Caco-2 (cell line): ENCODE data around the gene FES. TPM values are rescaled to one million over a fixed set of nuclear protein-coding genes. Genes with fewer than 3 reads are reported as not detected.

Source experiments
- BruUV-seq: library from RNA; stranded (reverse); fragments of 400-500 nt; replicated peaks from 2 replicates; lab custom pipeline; 2021; lab: Mats Ljungman, UMichigan
- CTCF ChIA-PET: fragments of 300-600 bp; sonication (Branson Sonifier 250); formaldehyde crosslinking; loops from one replicate; lab custom pipeline; 2022; ENCODE audit warnings: antibody characterized with exemption; lab: Charles Lee
- POLR2A ChIA-PET: fragments of 300-600 bp; sonication (Branson Sonifier 250); formaldehyde crosslinking; loops from one replicate; lab custom pipeline; 2022; ENCODE audit warnings: antibody characterized with exemption; lab: Charles Lee
- DNase-seq, 2 experiments: peaks; one replicate each; pipeline versions ENCODE4 v3.0.0 to v3.0.0-alpha.2; 2020 to 2022
- H3K27me3 ChIP-seq: replicated peaks from 2 replicates; pipeline ENCODE4 v1.6.0; 2011; ENCODE audit warnings: low read length; ENCODE audit not compliant: control insufficient read depth, insufficient read depth
- H3K36me3 ChIP-seq: 2 replicates; pipeline ENCODE4 v1.5.1; 2011; ENCODE audit warnings: low read length; ENCODE audit not compliant: control insufficient read depth, insufficient read depth
- H3K4me1 ChIP-seq: fragments of 250-450 bp; sonication (Bioruptor Pico); 2 replicates; pipeline ENCODE4 v1.5.1; 2020; ENCODE audit warnings: mild to moderate bottlenecking
- H3K4me3 ChIP-seq: 2 replicates; pipeline ENCODE4 v1.5.1; 2011; ENCODE audit warnings: low read depth, mild to moderate bottlenecking, control low read depth, low read length
- H3K9me3 ChIP-seq: fragments of 250-450 bp; sonication (Bioruptor Pico); 2 replicates; pipeline ENCODE4 v1.5.1; 2020; ENCODE audit warnings: mild to moderate bottlenecking, moderate library complexity
- H3K27ac Mint-ChIP-seq: one replicate; pipeline ENCODE4 v1.8.0; 2022; ENCODE audit warnings: mixed read lengths; ENCODE audit not compliant: unreplicated experiment
- H3K27me3 Mint-ChIP-seq: one replicate; pipeline ENCODE4 v1.8.0; 2022; ENCODE audit warnings: mixed read lengths; ENCODE audit not compliant: insufficient read depth, unreplicated experiment
- H3K36me3 Mint-ChIP-seq: one replicate; pipeline ENCODE4 v1.8.0; 2022; ENCODE audit warnings: mild to moderate bottlenecking, mixed read lengths; ENCODE audit not compliant: insufficient read depth, unreplicated experiment
- H3K4me1 Mint-ChIP-seq: one replicate; pipeline ENCODE4 v1.8.0; 2022; ENCODE audit warnings: low read depth, mixed read lengths; ENCODE audit not compliant: unreplicated experiment
- H3K4me3 Mint-ChIP-seq: one replicate; pipeline ENCODE4 v1.8.0; 2022; ENCODE audit warnings: mild to moderate bottlenecking, moderate library complexity, mixed read lengths; ENCODE audit not compliant: unreplicated experiment
- H3K9me3 Mint-ChIP-seq: one replicate; pipeline ENCODE4 v1.8.0; 2022; ENCODE audit warnings: mixed read lengths; ENCODE audit not compliant: unreplicated experiment
- intact Hi-C: fragments of 100-400 bp; cut with micrococcal nuclease; formaldehyde crosslinking; loops from one replicate; pipeline ENCODE4 v1.10.0; 2022; ENCODE audit not compliant: unreplicated experiment
- total RNA-seq: library from RNA; stranded (reverse); gene quantifications from 2 replicates; pipeline ENCODE4 v1.2.3, GENCODE V29; 2022
- TF ChIP-seq, protein P1 (sequence below), 2 experiments: fragments of 200-600 bp in 1 of 2; IDR thresholded peaks; 1 replicate in 1 of 2; 2 replicates in 1 of 2; pipeline versions ENCODE4 v1.5.1 to v1.8.0; 2011 to 2022; ENCODE audit warnings: antibody characterized with exemption in 1 of 2, control low read depth in 1 of 2, inconsistent platforms in 1 of 2, low read depth in 1 of 2, low read length in 1 of 2, mild to moderate bottlenecking in 1 of 2, moderate library complexity in 1 of 2; ENCODE audit not compliant: insufficient read depth in 1 of 2, severe bottlenecking in 1 of 2, unreplicated experiment in 1 of 2

The FES gene
- total RNA-seq, 1 experiment from 2014 or later = 1.7 TPM

DNA sequence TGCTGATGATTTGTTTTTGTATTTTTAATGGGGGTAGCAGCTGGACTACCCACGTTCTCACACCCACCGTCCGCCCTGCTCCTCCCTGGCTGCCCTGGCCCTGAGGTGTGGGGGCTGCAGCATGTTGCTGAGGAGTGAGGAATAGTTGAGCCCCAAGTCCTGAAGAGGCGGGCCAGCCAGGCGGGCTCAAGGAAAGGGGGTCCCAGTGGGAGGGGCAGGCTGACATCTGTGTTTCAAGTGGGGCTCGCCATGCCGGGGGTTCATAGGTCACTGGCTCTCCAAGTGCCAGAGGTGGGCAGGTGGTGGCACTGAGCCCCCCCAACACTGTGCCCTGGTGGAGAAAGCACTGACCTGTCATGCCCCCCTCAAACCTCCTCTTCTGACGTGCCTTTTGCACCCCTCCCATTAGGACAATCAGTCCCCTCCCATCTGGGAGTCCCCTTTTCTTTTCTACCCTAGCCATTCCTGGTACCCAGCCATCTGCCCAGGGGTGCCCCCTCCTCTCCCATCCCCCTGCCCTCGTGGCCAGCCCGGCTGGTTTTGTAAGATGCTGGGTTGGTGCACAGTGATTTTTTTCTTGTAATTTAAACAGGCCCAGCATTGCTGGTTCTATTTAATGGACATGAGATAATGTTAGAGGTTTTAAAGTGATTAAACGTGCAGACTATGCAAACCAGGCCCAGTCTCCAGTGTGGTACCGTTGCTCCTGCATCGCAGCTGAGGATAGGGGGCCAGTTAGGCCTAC lies 1.4 kb upstream of the FES start:
- intact Hi-C loops = no loop called here
- Mint-ChIP-seq H3K9me3 (no peaks in the 10 kb centered on the region), H3K27ac (no peak overlapping the region), H3K4me3 (no peak overlapping the region), H3K36me3 (peaks cover 14% of the 10 kb centered on the region), H3K27me3 (no peaks in the 10 kb centered on the region), H3K4me1 (no peaks in the 10 kb centered on the region)
- TF ChIP-seq, protein P1, sequence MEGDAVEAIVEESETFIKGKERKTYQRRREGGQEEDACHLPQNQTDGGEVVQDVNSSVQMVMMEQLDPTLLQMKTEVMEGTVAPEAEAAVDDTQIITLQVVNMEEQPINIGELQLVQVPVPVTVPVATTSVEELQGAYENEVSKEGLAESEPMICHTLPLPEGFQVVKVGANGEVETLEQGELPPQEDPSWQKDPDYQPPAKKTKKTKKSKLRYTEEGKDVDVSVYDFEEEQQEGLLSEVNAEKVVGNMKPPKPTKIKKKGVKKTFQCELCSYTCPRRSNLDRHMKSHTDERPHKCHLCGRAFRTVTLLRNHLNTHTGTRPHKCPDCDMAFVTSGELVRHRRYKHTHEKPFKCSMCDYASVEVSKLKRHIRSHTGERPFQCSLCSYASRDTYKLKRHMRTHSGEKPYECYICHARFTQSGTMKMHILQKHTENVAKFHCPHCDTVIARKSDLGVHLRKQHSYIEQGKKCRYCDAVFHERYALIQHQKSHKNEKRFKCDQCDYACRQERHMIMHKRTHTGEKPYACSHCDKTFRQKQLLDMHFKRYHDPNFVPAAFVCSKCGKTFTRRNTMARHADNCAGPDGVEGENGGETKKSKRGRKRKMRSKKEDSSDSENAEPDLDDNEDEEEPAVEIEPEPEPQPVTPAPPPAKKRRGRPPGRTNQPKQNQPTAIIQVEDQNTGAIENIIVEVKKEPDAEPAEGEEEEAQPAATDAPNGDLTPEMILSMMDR (IDR thresholded peaks at IDR 0.05; ENCODE audit: insufficient read depth in 1 of 2, low read depth in 1 of 2, low read length in 1 of 2, severe bottlenecking in 1 of 2, unreplicated experiment in 1 of 2) = no peak
- Histone ChIP-seq H3K27me3 (no peaks in the 10 kb centered on the region), H3K36me3 (no peaks in the 10 kb centered on the region), H3K4me3 (no peak overlapping the region), H3K4me1 (no peaks in the 10 kb centered on the region; the same call in 1 of the 2 replicates), H3K9me3 (no peaks in the 10 kb centered on the region)
- no peak for DNase-seq
- BruUV-seq = no TSS peak
- CTCF ChIA-PET = no interaction called here
- POLR2A ChIA-PET = interaction anchor here (0.6 kb wide), 1 partner anchor 139 kb away, joined by 3 read pairs; no protein-coding TSS in a partner anchor

DNA sequence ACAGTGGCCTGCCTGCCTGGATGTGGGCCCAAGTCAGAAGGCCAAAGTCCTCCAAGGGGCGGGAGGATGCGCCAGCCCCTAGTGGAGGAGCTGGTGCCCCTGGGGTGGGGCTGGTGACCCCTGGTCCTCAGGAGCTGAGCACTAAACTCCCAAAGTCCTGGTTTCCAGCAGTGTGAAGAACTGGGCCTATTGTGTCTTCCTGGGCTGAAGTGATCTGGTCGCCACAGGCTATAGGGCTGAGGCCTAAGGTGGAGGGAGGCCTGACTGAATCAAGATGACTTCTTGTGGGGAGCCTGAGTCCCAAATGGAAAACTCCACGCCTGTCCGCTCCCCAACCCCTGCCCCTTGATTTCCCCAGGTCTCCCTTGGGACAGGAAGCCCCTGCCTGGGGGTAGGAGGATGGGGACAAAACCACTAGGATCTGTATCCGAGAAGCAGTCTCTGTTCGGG lies 753 bp upstream of the FES start:
- no TSS peak for BruUV-seq
- POLR2A ChIA-PET = interaction anchor here (0.6 kb wide), 1 partner anchor 138 kb away, joined by 3 read pairs; no protein-coding TSS in a partner anchor
- no peak overlapping the region for H3K27ac Mint-ChIP-seq

DNA sequence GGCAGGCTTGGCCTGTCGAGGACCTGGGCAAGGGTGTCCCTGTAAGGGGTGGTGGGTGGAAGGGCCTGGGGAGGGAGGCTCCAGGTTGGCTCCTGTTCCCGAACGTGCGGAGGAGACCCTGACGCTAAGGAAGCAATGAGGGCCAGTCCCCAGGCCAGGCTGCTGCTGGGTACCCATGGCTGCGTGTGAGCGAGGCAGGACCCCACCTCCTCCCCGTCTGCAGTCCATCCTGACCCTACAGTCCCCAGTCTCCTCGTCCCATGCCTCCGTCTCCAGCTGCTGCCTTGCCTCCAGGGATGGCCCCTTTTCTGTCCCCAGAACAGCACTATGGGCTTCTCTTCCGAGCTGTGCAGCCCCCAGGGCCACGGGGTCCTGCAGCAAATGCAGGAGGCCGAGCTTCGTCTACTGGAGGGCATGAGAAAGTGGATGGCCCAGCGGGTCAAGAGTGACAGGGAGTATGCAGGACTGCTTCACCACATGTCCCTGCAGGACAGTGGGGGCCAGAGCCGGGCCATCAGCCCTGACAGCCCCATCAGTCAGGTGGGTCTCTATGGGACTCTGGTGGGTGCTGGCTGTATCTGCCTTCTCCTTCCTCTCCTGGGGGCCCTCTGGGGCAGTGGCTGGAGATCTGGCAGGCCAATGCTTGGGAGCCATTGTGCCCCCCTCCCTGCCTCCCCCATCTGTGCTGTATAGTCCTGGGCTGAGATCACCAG lies 571 bp downstream of the FES start:
- H3K27me3 Mint-ChIP-seq = no peaks in the 10 kb centered on the region
- H3K36me3 Mint-ChIP-seq = peaks cover 5% of the 10 kb centered on the region
- ChIA-PET POLR2A (interaction anchor here (0.6 kb wide), 1 partner anchor 51 kb away, joined by 5 read pairs; no protein-coding TSS in a partner anchor), CTCF (interaction anchor here (0.9 to 2.4 kb wide), 5 partner anchors 48 to 276 kb away, joined by 3 to 22 read pairs (median 4); no protein-coding TSS in a partner anchor)
- H3K9me3 Mint-ChIP-seq = no peaks in the 10 kb centered on the region
- no peak overlapping the region for H3K4me3 Mint-ChIP-seq
- H3K4me1 Mint-ChIP-seq = no peaks in the 10 kb centered on the region
- Histone ChIP-seq H3K4me3 (no peak overlapping the region), H3K27me3 (no peaks in the 10 kb centered on the region), H3K4me1 (no peaks in the 10 kb centered on the region; the same call in 1 of the 2 replicates), H3K9me3 (no peaks in the 10 kb centered on the region), H3K36me3 (no peaks in the 10 kb centered on the region)
- H3K27ac Mint-ChIP-seq = no peak overlapping the region
- no peak for DNase-seq
- intact Hi-C loops = loop anchor here (5.0 kb wide), 1 partner anchor 593 kb away; no protein-coding TSS in a partner anchor
- TF ChIP-seq, protein P1 (IDR thresholded peaks at IDR 0.05; ENCODE audit: insufficient read depth in 1 of 2, low read depth in 1 of 2, low read length in 1 of 2, severe bottlenecking in 1 of 2, unreplicated experiment in 1 of 2) = no peak
- no TSS peak for BruUV-seq

More for the DNA sequence above, 753 bp upstream of the FES start:
- H3K27me3 Mint-ChIP-seq = no peaks in the 10 kb centered on the region
- DNase-seq = no peak
- H3K9me3 Mint-ChIP-seq = no peaks in the 10 kb centered on the region
- TF ChIP-seq, protein P1 (IDR thresholded peaks at IDR 0.05; ENCODE audit: insufficient read depth in 1 of 2, low read depth in 1 of 2, low read length in 1 of 2, severe bottlenecking in 1 of 2, unreplicated experiment in 1 of 2) = no peak
- CTCF ChIA-PET = no interaction called here
- Histone ChIP-seq H3K36me3 (no peaks in the 10 kb centered on the region), H3K9me3 (no peaks in the 10 kb centered on the region), H3K27me3 (no peaks in the 10 kb centered on the region), H3K4me3 (no peak overlapping the region), H3K4me1 (no peaks in the 10 kb centered on the region; the same call in 1 of the 2 replicates)
- peaks cover 8% of the 10 kb centered on the region for H3K36me3 Mint-ChIP-seq
- no peaks in the 10 kb centered on the region for H3K4me1 Mint-ChIP-seq
- H3K4me3 Mint-ChIP-seq = no peak overlapping the region
- intact Hi-C loops = no loop called here
